Gastroesophageal sphincter (tissue), 4 donors: ENCODE measurements around the gene PTBP3. TPM values are rescaled to one million over a fixed set of nuclear protein-coding genes. Genes with fewer than 3 reads are reported as not detected.

Experiments used
- ATAC-seq: fragments of 150-250 bp; one replicate; pipeline ENCODE4 v1.9.1; 2016; ENCODE audit warnings: mild to moderate bottlenecking, moderate library complexity
- H3K27ac ChIP-seq, 4 donors: fragments of 200-600 bp; sonication (generic) in 3 of 4; 1 replicate in 3 of 4; 2 replicates in 1 of 4; pipeline ENCODE4 v1.5.1; 2016 to 2019
- H3K27me3 ChIP-seq: fragments of 200-600 bp; sonication (generic); one replicate; pipeline ENCODE4 v1.5.1; 2019
- H3K36me3 ChIP-seq, 2 donors: fragments of 200-600 bp; sonication (generic); one replicate each; pipeline ENCODE4 v1.5.1; 2019; ENCODE audit warnings: control low read depth in 1 of 2
- H3K4me1 ChIP-seq, 3 donors: fragments of 200-600 bp; sonication (generic); 1 replicate in 2 of 3; 2 replicates in 1 of 3; pipeline ENCODE4 v1.5.1; 2016 to 2019; ENCODE audit warnings: control low read depth in 2 of 3
- H3K4me3 ChIP-seq, 2 donors: fragments of 200-600 bp; sonication (generic); one replicate each; pipeline ENCODE4 v1.5.1; 2019; ENCODE audit warnings: mild to moderate bottlenecking in 1 of 2, moderate library complexity in 1 of 2
- H3K9me3 ChIP-seq, 3 donors: fragments of 200-600 bp; sonication (generic); one replicate each; pipeline ENCODE4 v1.5.1; 2017 to 2019; ENCODE audit warnings: control low read depth in 2 of 3
- EP300 ChIP-seq: sonication (generic); formaldehyde crosslinking; IDR thresholded peaks from one replicate; pipeline ENCODE4 v1.6.1; 2017; ENCODE audit warnings: antibody characterized with exemption, mild to moderate bottlenecking
- POLR2A ChIP-seq, 2 donors: fragments of 450-650 bp; IDR thresholded peaks; one replicate each; pipeline ENCODE4 v1.6.1; 2017; ENCODE audit warnings: antibody characterized with exemption in 2 of 2, mild to moderate bottlenecking in 2 of 2, moderate library complexity in 1 of 2
- POLR2AphosphoS5 ChIP-seq: sonication (generic); formaldehyde crosslinking; IDR thresholded peaks from one replicate; pipeline ENCODE4 v1.6.1; 2017; ENCODE audit warnings: antibody characterized with exemption
- WGBS, 2 donors: methylation state at CpG; one replicate each; pipeline ENCODE4 v1.1.5; 2018; ENCODE audit warnings: low coverage in 1 of 2; 5-methylcytosine and 5-hydroxymethylcytosine counted together
- total RNA-seq, 4 donors: library from RNA; depleted of rRNA; stranded (reverse); fragments of >200 nt; gene quantifications; one replicate each; pipeline ENCODE4 v1.1.0, GENCODE V29; 2016
- TF ChIP-seq, protein P1 (sequence below), 4 experiments: fragments of 200-600 bp in 2 of 4; fragments of 450-650 bp in 2 of 4; sonication (generic) in 1 of 4; IDR thresholded peaks; one replicate each; pipeline ENCODE4 v1.5.1; 2017 to 2019; ENCODE audit warnings: antibody characterized with exemption in 4 of 4, mild to moderate bottlenecking in 2 of 4, moderate library complexity in 2 of 4

Gene PTBP3
- total RNA-seq, 4 donors from 2014 or later: 13.7 to 28.2 (median 24.6) TPM

DNA sequence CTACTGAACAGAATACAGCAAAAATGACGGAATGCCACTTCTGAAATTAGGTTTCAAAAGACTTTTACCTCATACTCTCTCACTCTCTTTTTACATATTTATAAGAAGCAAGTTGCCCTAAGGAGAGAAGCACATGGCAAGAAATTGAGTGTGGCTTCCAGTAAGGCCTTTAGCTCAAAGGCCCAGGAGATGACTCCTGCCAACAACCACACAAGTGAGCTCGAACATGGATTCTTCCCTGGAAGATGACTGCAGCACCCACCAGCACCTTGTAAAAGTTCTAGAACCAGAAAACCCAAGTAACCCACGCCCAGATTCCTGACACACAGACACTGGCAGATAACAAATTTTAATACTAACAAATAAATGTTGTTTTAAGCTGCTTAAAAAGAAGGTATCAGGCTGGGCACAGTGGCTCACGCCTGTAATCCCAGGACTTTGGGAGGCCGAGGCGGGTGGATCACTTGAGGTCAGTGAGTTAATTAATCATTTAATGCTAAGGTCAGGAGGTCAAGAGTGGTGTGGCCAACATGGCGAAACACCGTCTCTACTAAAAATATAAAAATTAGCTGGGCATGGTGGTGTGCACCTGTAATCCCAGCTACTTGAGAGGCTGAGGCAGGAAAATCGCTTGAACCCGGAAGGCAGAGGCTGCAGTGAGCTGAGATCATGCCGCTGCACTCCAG lies 17.0 kb downstream of the PTBP3 start:
- WGBS, 2 donors: 95 to 100% methylated on average over 2 to 10 of the region's 11 CpGs
- ATAC-seq: no peak
- Histone ChIP-seq H3K9me3 (no peaks in the 10 kb centered on the region), H3K4me1 (peaks cover 0 to 13% (median 0%) of the 10 kb centered on the region in 3 donors), H3K27me3 (no peaks in the 10 kb centered on the region), H3K27ac (no peak overlapping the region), H3K36me3 (no peaks in the 10 kb centered on the region), H3K4me3 (no peak overlapping the region)
- TF ChIP-seq, protein P1, sequence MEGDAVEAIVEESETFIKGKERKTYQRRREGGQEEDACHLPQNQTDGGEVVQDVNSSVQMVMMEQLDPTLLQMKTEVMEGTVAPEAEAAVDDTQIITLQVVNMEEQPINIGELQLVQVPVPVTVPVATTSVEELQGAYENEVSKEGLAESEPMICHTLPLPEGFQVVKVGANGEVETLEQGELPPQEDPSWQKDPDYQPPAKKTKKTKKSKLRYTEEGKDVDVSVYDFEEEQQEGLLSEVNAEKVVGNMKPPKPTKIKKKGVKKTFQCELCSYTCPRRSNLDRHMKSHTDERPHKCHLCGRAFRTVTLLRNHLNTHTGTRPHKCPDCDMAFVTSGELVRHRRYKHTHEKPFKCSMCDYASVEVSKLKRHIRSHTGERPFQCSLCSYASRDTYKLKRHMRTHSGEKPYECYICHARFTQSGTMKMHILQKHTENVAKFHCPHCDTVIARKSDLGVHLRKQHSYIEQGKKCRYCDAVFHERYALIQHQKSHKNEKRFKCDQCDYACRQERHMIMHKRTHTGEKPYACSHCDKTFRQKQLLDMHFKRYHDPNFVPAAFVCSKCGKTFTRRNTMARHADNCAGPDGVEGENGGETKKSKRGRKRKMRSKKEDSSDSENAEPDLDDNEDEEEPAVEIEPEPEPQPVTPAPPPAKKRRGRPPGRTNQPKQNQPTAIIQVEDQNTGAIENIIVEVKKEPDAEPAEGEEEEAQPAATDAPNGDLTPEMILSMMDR (IDR thresholded peaks at IDR 0.05): no peak
- TF ChIP-seq EP300 (no peak), POLR2AphosphoS5 (no peak), POLR2A (IDR thresholded peaks at IDR 0.05) (no peak)

DNA sequence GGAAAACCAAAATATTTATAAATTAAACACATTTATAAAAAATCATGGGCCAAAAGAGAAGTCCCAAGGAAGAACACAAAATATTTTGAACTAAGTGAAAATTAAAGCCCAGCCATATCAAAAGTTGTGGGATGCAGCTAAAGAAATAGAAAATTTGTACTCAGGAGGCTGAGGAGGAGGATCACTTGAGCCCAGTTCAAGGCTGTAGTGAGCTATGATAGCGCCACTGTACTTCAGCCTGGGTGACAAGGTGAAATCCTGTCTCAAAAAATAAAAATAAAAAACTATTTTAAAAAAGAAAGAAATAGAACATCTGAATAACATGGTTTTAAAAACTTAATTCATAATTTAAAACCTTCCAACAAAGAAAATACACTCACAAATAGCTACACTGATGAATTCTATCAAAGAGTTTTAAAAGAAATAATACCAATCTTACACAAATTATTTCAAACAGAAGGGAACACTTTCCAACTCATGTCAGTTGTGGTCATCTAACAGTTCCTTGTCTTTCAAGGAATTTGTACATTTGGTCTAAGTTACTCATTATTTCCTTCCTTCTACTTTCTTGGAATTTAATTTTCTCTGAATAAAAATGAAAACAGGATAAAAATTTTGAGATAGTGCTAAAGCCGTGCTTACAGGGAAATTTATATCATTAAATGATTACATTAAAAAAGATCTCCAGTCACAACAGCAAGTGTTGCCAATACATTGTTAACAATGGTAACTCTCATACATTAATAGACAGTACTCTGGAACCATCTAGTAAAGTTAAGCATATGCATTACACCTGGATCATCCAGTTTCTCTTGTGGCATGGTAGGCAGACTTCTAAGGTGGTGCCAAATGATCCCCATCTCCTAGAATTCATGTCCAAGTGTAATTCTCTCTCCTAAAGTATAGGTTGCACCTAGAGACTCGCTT lies 17.8 kb downstream of the PTBP3 start:
- no peak for ATAC-seq
- Histone ChIP-seq H3K4me1 (peaks cover 0 to 13% (median 0%) of the 10 kb centered on the region in 3 donors), H3K4me3 (no peak overlapping the region), H3K27ac (no peak overlapping the region), H3K27me3 (no peaks in the 10 kb centered on the region), H3K9me3 (no peaks in the 10 kb centered on the region), H3K36me3 (no peaks in the 10 kb centered on the region)
- WGBS, 2 donors: 84 to 89% methylated on average over 2 to 3 of the region's 3 CpGs
- no peak for TF ChIP-seq POLR2A (IDR thresholded peaks at IDR 0.05)
- TF ChIP-seq EP300: no peak
- TF ChIP-seq POLR2AphosphoS5: no peak
- TF ChIP-seq, protein P1 (IDR thresholded peaks at IDR 0.05): no peak

DNA sequence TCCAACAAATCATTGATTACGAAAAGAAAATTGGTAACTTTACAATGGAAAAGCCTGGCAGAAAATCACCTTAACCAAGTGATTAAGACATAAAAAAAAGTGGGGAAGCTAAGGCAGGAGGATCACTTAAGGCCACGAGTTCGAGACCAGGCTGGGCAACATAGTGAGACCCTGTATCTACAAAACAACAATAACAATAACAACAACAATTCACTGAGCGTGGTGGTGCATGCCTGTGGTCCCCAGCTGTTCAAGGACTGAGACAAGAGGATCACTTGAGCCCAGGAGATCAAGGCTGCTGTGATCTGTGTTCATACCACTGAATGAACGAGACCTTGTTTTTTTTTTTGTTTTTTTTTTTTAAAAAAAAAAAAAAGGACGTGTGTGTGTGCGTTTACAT lies 21.3 kb downstream of the PTBP3 start:
- Histone ChIP-seq H3K27me3 (no peaks in the 10 kb centered on the region), H3K27ac (no peak overlapping the region), H3K36me3 (no peaks in the 10 kb centered on the region), H3K4me3 (no peak overlapping the region), H3K9me3 (no peaks in the 10 kb centered on the region), H3K4me1 (peaks cover 3 to 26% (median 5%) of the 10 kb centered on the region in 3 donors)
- WGBS, 2 donors: 82 to 87% methylated on average over 6 to 7 of the region's 7 CpGs
- TF ChIP-seq EP300: no peak
- no peak for TF ChIP-seq POLR2AphosphoS5
- TF ChIP-seq, protein P1 (IDR thresholded peaks at IDR 0.05): no peak
- ATAC-seq: no peak

DNA sequence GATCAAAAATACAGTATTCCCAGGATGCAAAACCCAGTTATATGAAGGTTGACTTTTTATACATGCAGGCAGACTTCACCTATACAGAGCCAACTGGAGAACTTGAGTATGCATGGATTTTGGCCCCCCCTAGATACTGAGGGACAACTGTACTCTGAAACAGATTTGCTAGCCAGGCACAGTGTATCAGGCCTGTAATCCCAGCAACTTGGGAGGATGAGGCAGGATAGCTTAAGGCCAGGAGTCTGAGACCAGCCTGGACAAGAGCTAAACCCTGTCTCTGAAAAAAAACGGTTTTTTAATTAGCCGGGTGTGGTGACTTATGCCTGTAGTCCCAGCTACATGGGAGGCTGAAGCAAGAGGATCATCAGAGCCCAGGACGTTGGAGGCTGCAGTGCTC lies 21.9 kb downstream of the PTBP3 start:
- H3K27ac ChIP-seq: no peak overlapping the region
- peaks cover 3 to 26% (median 5%) of the 10 kb centered on the region in 3 donors for H3K4me1 ChIP-seq
- TF ChIP-seq EP300 (no peak), POLR2AphosphoS5 (no peak), POLR2A (IDR thresholded peaks at IDR 0.05) (no peak)
- TF ChIP-seq, protein P1 (IDR thresholded peaks at IDR 0.05): no peak
- H3K4me3 ChIP-seq: no peak overlapping the region
- H3K36me3 ChIP-seq: no peaks in the 10 kb centered on the region
- no peaks in the 10 kb centered on the region for H3K27me3 ChIP-seq
- 86% methylated on average over 3 of the region's 3 CpGs; no CpG with 5 or more reads in 1 of the 2 donors for WGBS, 2 donors
- no peak for ATAC-seq
- no peaks in the 10 kb centered on the region for H3K9me3 ChIP-seq
